Measurements from ENCODE around the gene ZBTB17. TPM values are rescaled to one million over a fixed set of nuclear protein-coding genes. Genes with fewer than 3 reads are reported as not detected.

The ZBTB17 gene
- total RNA-seq, 1 experiment from 2014 or later: 62.6 TPM

- DNase-seq: peak; percentile 58
- no peaks in the 10 kb centered on the region for H3K27me3 ChIP-seq (ENCODE audit: control insufficient read depth, insufficient read depth, low read length)
- peaks cover 10% of the 10 kb centered on the region for H3K36me3 ChIP-seq (replicated peaks; ENCODE audit: control insufficient read depth, insufficient read depth, low read length)
- no peak overlapping the region for H3K4me3 ChIP-seq (ENCODE audit: insufficient read depth, low read depth, low read length)
These were observed 30.7 kb downstream of the ZBTB17 start for GRCh38 chr1:15945011-15945831.

- Histone ChIP-seq H3K36me3 (replicated peaks; ENCODE audit: control insufficient read depth, insufficient read depth, low read length) (peaks cover 14% of the 10 kb centered on the region), H3K27me3 (ENCODE audit: control insufficient read depth, insufficient read depth, low read length) (no peaks in the 10 kb centered on the region), H3K4me3 (ENCODE audit: insufficient read depth, low read depth, low read length) (no peak overlapping the region)
- peak; percentile 66 for DNase-seq
These were observed 31.4 kb downstream of the ZBTB17 start for GRCh38 chr1:15944308-15945010.

GRCh38 chr1:15943992-15944307 is 32.0 kb downstream of the ZBTB17 start:
- Histone ChIP-seq H3K27me3 (ENCODE audit: control insufficient read depth, insufficient read depth, low read length) (no peaks in the 10 kb centered on the region), H3K36me3 (replicated peaks; ENCODE audit: control insufficient read depth, insufficient read depth, low read length) (peaks cover 17% of the 10 kb centered on the region), H3K4me3 (ENCODE audit: insufficient read depth, low read depth, low read length) (no peak overlapping the region)
- DNase-seq: peak; percentile 60

GRCh38 chr1:15943328-15943991 is 32.4 kb downstream of the ZBTB17 start:
- DNase-seq: peak; percentile 49
- H3K4me3 ChIP-seq (ENCODE audit: insufficient read depth, low read depth, low read length): no peak overlapping the region
- peaks cover 21% of the 10 kb centered on the region for H3K36me3 ChIP-seq (replicated peaks; ENCODE audit: control insufficient read depth, insufficient read depth, low read length)

GRCh38 chr1:15942661-15943327 is 33.1 kb downstream of the ZBTB17 start:
- peak; percentile 40 for DNase-seq
- no peaks in the 10 kb centered on the region for H3K27me3 ChIP-seq (ENCODE audit: control insufficient read depth, insufficient read depth, low read length)
- no peak overlapping the region for H3K4me3 ChIP-seq (ENCODE audit: insufficient read depth, low read depth, low read length)
- peaks cover 22% of the 10 kb centered on the region for H3K36me3 ChIP-seq (replicated peaks; ENCODE audit: control insufficient read depth, insufficient read depth, low read length)

More at GRCh38 chr1:15943328-15943991, 32.4 kb downstream of the ZBTB17 start:
- no peaks in the 10 kb centered on the region for H3K27me3 ChIP-seq (ENCODE audit: control insufficient read depth, insufficient read depth, low read length)

- no peak overlapping the region for H3K4me3 ChIP-seq (ENCODE audit: insufficient read depth, low read depth, low read length)
- DNase-seq: peak; percentile 38
- peaks cover 27% of the 10 kb centered on the region for H3K36me3 ChIP-seq (replicated peaks; ENCODE audit: control insufficient read depth, insufficient read depth, low read length)
- no peaks in the 10 kb centered on the region for H3K27me3 ChIP-seq (ENCODE audit: control insufficient read depth, insufficient read depth, low read length)
These were observed 33.8 kb downstream of the ZBTB17 start for GRCh38 chr1:15941899-15942660.

GRCh38 chr1:15941044-15941840 is 34.7 kb downstream of the ZBTB17 start:
- no peak for DNase-seq
- peaks cover 30% of the 10 kb centered on the region for H3K36me3 ChIP-seq (replicated peaks; ENCODE audit: control insufficient read depth, insufficient read depth, low read length)

GRCh38 chr1:15940110-15941043 is 35.5 kb downstream of the ZBTB17 start:
- H3K36me3 ChIP-seq (replicated peaks; ENCODE audit: control insufficient read depth, insufficient read depth, low read length): peaks cover 30% of the 10 kb centered on the region

More at GRCh38 chr1:15941044-15941840, 34.7 kb downstream of the ZBTB17 start:
- no peaks in the 10 kb centered on the region for H3K27me3 ChIP-seq (ENCODE audit: control insufficient read depth, insufficient read depth, low read length)
- no peak overlapping the region for H3K4me3 ChIP-seq (ENCODE audit: insufficient read depth, low read depth, low read length)

GRCh38 chr1:15939181-15940109 is 36.5 kb downstream of the ZBTB17 start:
- peaks cover 35% of the 10 kb centered on the region for H3K36me3 ChIP-seq (replicated peaks; ENCODE audit: control insufficient read depth, insufficient read depth, low read length)
- DNase-seq: no peak
- H3K27me3 ChIP-seq (ENCODE audit: control insufficient read depth, insufficient read depth, low read length): no peaks in the 10 kb centered on the region
- H3K4me3 ChIP-seq (ENCODE audit: insufficient read depth, low read depth, low read length): no peak overlapping the region

More at GRCh38 chr1:15940110-15941043, 35.5 kb downstream of the ZBTB17 start:
- Histone ChIP-seq H3K27me3 (ENCODE audit: control insufficient read depth, insufficient read depth, low read length) (no peaks in the 10 kb centered on the region), H3K4me3 (ENCODE audit: insufficient read depth, low read depth, low read length) (no peak overlapping the region)
- DNase-seq: no peak

- Histone ChIP-seq H3K27me3 (ENCODE audit: control insufficient read depth, insufficient read depth, low read length) (no peaks in the 10 kb centered on the region), H3K4me3 (ENCODE audit: insufficient read depth, low read depth, low read length) (no peak overlapping the region), H3K36me3 (replicated peaks; ENCODE audit: control insufficient read depth, insufficient read depth, low read length) (peaks cover 37% of the 10 kb centered on the region)
- DNase-seq: no peak
These were observed 37.2 kb downstream of the ZBTB17 start for GRCh38 chr1:15938628-15939161.

- H3K4me3 ChIP-seq (ENCODE audit: insufficient read depth, low read depth, low read length): no peak overlapping the region
- peaks cover 42% of the 10 kb centered on the region for H3K36me3 ChIP-seq (replicated peaks; ENCODE audit: control insufficient read depth, insufficient read depth, low read length)
- peak; percentile 88 for DNase-seq
- no peaks in the 10 kb centered on the region for H3K27me3 ChIP-seq (ENCODE audit: control insufficient read depth, insufficient read depth, low read length)
These were observed 38.2 kb downstream of the ZBTB17 start for GRCh38 chr1:15937706-15938168.
